Measurements from ENCODE around the gene PIP4K2B.
"Not testable (repeated sequence)": the region's sequence is repeated elsewhere in the genome, so short reads cannot be mapped to it uniquely, and the experiment has no call there.

PIP4K2B gene

GRCh38 chr17:38730526-38731379 is 68.6 kb downstream of the PIP4K2B start:
- DNase-seq (ENCODE audit: low spot score), result peak; percentile 69

GRCh38 chr17:38729886-38730525 is 69.3 kb downstream of the PIP4K2B start, which contains the start of gene CISD3:
CISD3 (plus strand) TSS chr17:38730341; CDS start chr17:38730359, 18 bp downstream.
- peak; percentile 95 for DNase-seq (ENCODE audit: low spot score)

- no peak for DNase-seq (ENCODE audit: low spot score)
Measured at GRCh38 chr17:38729368-38729885, 69.9 kb downstream of the PIP4K2B start.

- DNase-seq (ENCODE audit: low spot score), result no peak
Measured at GRCh38 chr17:38728290-38728831, 71.0 kb downstream of the PIP4K2B start.

- DNase-seq (ENCODE audit: low spot score), result no peak
Measured at GRCh38 chr17:38727736-38728135, 71.6 kb downstream of the PIP4K2B start.

- not testable (repeated sequence) for DNase-seq (ENCODE audit: low spot score)
Measured at GRCh38 chr17:38726145-38726544, 73.2 kb downstream of the PIP4K2B start.

- no peak for DNase-seq (ENCODE audit: low spot score)
Measured at GRCh38 chr17:38725066-38725465, 74.3 kb downstream of the PIP4K2B start.

GRCh38 chr17:38724337-38724988 is 74.9 kb downstream of the PIP4K2B start:
- no peak for DNase-seq (ENCODE audit: low spot score)

GRCh38 chr17:38721802-38722201 is 77.6 kb downstream of the PIP4K2B start:
- no peak for DNase-seq (ENCODE audit: low spot score)

- no peak for DNase-seq (ENCODE audit: low spot score)
Measured at GRCh38 chr17:38720941-38721340, 78.4 kb downstream of the PIP4K2B start.

GRCh38 chr17:38719943-38720641 is 79.3 kb downstream of the PIP4K2B start:
- no peak for DNase-seq (ENCODE audit: low spot score)

GRCh38 chr17:38719289-38719942 is 79.9 kb downstream of the PIP4K2B start:
- no peak for DNase-seq (ENCODE audit: low spot score)

GRCh38 chr17:38717139-38717745 is 82.1 kb downstream of the PIP4K2B start:
- DNase-seq (ENCODE audit: low spot score), result no peak

GRCh38 chr17:38716368-38717005 is 82.9 kb downstream of the PIP4K2B start:
- no peak for DNase-seq (ENCODE audit: low spot score)
